DND-41 (cell line): ENCODE data around the gene IFITM5.

Source experiments
- EZH2 ChIP-seq: IDR thresholded peaks from 3 replicates; pipeline ENCODE4 v1.6.1; 2012; ENCODE audit warnings: borderline replicate concordance, low read depth, mild to moderate bottlenecking, moderate library complexity, low read length, inconsistent platforms; ENCODE audit not compliant: severe bottlenecking
- TF ChIP-seq, protein P1 (sequence below): IDR thresholded peaks from 2 replicates; pipeline ENCODE4 v1.5.1; 2012; ENCODE audit warnings: borderline replicate concordance, low read length, moderate library complexity, mild to moderate bottlenecking; ENCODE audit not compliant: poor library complexity, severe bottlenecking; ENCODE audit errors: extremely low read depth

DNA sequence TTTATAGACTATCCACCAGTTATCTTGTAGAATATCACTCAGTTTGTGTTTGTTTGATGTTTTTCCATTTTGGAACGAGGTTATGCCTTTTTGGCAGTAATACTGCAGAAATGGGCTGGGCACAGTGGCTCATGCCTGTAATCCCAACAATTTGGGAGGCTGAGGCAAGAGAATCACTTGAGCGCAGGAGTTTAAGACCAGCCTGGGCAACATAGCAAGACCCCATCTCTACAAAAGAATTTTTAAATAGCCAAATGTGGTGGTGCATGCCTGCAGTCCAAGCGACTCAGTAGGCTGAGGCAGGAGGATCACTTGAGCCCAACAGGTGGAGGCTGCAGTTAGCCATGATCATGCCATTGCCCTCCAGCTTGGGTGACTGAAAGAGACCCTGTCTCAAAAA is 47.2 kb upstream of the IFITM5 start:
- no peak for TF ChIP-seq EZH2
- TF ChIP-seq, protein P1, sequence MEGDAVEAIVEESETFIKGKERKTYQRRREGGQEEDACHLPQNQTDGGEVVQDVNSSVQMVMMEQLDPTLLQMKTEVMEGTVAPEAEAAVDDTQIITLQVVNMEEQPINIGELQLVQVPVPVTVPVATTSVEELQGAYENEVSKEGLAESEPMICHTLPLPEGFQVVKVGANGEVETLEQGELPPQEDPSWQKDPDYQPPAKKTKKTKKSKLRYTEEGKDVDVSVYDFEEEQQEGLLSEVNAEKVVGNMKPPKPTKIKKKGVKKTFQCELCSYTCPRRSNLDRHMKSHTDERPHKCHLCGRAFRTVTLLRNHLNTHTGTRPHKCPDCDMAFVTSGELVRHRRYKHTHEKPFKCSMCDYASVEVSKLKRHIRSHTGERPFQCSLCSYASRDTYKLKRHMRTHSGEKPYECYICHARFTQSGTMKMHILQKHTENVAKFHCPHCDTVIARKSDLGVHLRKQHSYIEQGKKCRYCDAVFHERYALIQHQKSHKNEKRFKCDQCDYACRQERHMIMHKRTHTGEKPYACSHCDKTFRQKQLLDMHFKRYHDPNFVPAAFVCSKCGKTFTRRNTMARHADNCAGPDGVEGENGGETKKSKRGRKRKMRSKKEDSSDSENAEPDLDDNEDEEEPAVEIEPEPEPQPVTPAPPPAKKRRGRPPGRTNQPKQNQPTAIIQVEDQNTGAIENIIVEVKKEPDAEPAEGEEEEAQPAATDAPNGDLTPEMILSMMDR: no peak
